PC-3 (cell line): Measurements from ENCODE around the gene RFC1.

Experiments used
- EZH2 ChIP-seq: fragments of 300-600 bp; sonication (generic); IDR thresholded peaks from one replicate; pipeline ENCODE4 v1.6.1; 2017; ENCODE audit warnings: antibody characterized with exemption, mild to moderate bottlenecking, low read length; ENCODE audit not compliant: unreplicated experiment
- EZH2phosphoT487 ChIP-seq: fragments of 300-600 bp; sonication (generic); IDR thresholded peaks from 2 replicates; pipeline ENCODE4 v1.6.1; 2018; ENCODE audit warnings: mild to moderate bottlenecking, antibody characterized with exemption, low read length, borderline replicate concordance
- TF ChIP-seq, protein P1 (sequence below): fragments of 300-600 bp; sonication (generic); conservative IDR thresholded peaks from 2 replicates; pipeline ENCODE4 v1.5.1; 2017; ENCODE audit warnings: antibody characterized with exemption, low read depth, mild to moderate bottlenecking, low read length

DNA sequence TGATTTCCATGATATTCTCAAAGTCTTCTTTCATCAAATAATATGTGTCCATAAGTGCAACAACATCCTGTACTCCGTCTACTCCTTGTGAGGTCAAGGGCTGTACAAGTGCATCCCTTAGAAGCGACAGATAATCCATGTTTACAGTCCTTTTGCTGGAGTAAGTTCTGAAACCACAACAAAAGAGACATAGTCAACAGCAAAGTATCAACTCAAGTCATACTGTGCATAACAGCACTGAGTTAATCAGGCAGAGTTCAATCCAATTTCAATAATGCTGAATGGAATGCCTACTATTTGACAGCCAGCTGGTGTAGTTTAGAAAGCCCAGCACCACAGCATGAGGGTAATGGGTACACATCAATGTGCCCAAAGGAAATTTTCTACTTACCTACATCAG is 74.5 kb downstream of the RFC1 start:
- TF ChIP-seq, protein P1, sequence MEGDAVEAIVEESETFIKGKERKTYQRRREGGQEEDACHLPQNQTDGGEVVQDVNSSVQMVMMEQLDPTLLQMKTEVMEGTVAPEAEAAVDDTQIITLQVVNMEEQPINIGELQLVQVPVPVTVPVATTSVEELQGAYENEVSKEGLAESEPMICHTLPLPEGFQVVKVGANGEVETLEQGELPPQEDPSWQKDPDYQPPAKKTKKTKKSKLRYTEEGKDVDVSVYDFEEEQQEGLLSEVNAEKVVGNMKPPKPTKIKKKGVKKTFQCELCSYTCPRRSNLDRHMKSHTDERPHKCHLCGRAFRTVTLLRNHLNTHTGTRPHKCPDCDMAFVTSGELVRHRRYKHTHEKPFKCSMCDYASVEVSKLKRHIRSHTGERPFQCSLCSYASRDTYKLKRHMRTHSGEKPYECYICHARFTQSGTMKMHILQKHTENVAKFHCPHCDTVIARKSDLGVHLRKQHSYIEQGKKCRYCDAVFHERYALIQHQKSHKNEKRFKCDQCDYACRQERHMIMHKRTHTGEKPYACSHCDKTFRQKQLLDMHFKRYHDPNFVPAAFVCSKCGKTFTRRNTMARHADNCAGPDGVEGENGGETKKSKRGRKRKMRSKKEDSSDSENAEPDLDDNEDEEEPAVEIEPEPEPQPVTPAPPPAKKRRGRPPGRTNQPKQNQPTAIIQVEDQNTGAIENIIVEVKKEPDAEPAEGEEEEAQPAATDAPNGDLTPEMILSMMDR: no peak
- TF ChIP-seq EZH2 (no peak), EZH2phosphoT487 (no peak)
